HepG2 (cell line): Measurements from ENCODE around the gene SEMA3C. TPM values are rescaled to one million over a fixed set of nuclear protein-coding genes. Genes with fewer than 3 reads are reported as not detected.

Source experiments
- ATAC-seq: fragments of 200-7000 bp; cut with Tn5 transposase; 3 replicates; pipeline ENCODE4 v1.9.1; 2020; ENCODE audit warnings: mild to moderate bottlenecking, moderate library complexity
- BruUV-seq: library from RNA; stranded (reverse); fragments of 400-500 nt; replicated peaks from 2 replicates; lab custom pipeline; 2021; lab: Mats Ljungman, UMichigan
- CTCF ChIA-PET: fragments of 300-600 bp; formaldehyde crosslinking; extraction: SDS; loops from one replicate; lab custom pipeline; 2021; ENCODE audit warnings: low total read pairs, inconsistent platforms, low intra/inter-chr PET ratio; lab: Yijun Ruan, JAX
- POLR2A ChIA-PET: fragments of 350-600 bp; sonication (Branson Sonifier 250); formaldehyde crosslinking; loops from one replicate; lab custom pipeline; 2020; ENCODE audit warnings: antibody characterized with exemption, inconsistent platforms; lab: Yijun Ruan, JAX
- DNase-seq: peaks from one replicate; pipeline ENCODE4 v3.0.0-alpha.2; 2015; ENCODE audit warnings: low spot score
- FAIRE-seq: peaks from 3 replicates; lab custom pipeline; 2011; peaks lifted over from hg19 to GRCh38; lab: Jason Lieb, UNC
- H2AFZ ChIP-seq: one replicate; pipeline ENCODE4 v1.6.1; 2011; ENCODE audit warnings: low read length, inconsistent platforms
- H3K27ac ChIP-seq: fragments of 300-600 bp; 3 replicates; pipeline ENCODE4 v1.8.0; 2011; ENCODE audit warnings: mixed run types, mild to moderate bottlenecking, mixed read lengths, low read length, inconsistent platforms; ENCODE audit not compliant: insufficient read depth; ENCODE audit errors: extremely low read length
- H3K27me3 ChIP-seq, 2 experiments: fragments of 200-600 bp in 1 of 2; 2 replicates in 1 of 2; 3 replicates in 1 of 2; pipeline versions ENCODE4 v1.6.0 to v1.8.0; 2011; ENCODE audit warnings: low read length in 2 of 2, mild to moderate bottlenecking in 2 of 2, moderate library complexity in 2 of 2, inconsistent platforms in 1 of 2; ENCODE audit not compliant: insufficient read depth in 2 of 2, control insufficient read depth in 1 of 2
- H3K36me3 ChIP-seq, 2 experiments: fragments of 200-600 bp in 1 of 2; replicated peaks in 1 of 2; 2 replicates in 1 of 2; 3 replicates in 1 of 2; pipeline versions ENCODE4 v1.5.1 to v1.8.0; 2011; ENCODE audit warnings: low read length in 2 of 2, inconsistent platforms in 1 of 2; ENCODE audit not compliant: insufficient read depth in 2 of 2, control insufficient read depth in 1 of 2
- H3K4me1 ChIP-seq: 2 replicates; pipeline ENCODE4 v1.5.1; 2012; ENCODE audit warnings: low read length, inconsistent platforms; ENCODE audit not compliant: insufficient read depth
- H3K4me2 ChIP-seq: 2 replicates; pipeline ENCODE4 v1.6.0; 2011; ENCODE audit warnings: low read depth, low read length, inconsistent platforms
- H3K4me3 ChIP-seq, 3 experiments: fragments of 200-600 bp in 1 of 3; sonication (generic), shearing (Covaris generic) in 1 of 3; replicated peaks in 1 of 3; 2 replicates each; pipeline ENCODE4 v1.5.1; 2011 to 2016; ENCODE audit warnings: low read length in 3 of 3, inconsistent platforms in 2 of 3, low read depth in 2 of 3, mild to moderate bottlenecking in 2 of 3, control low read depth in 1 of 3, mixed read lengths in 1 of 3; ENCODE audit not compliant: insufficient read depth in 1 of 3
- H3K79me2 ChIP-seq: one replicate; pipeline ENCODE4 v1.6.1; 2011; ENCODE audit warnings: low read length, inconsistent platforms; ENCODE audit not compliant: insufficient read depth
- H3K9ac ChIP-seq: 2 replicates; pipeline ENCODE4 v1.6.0; 2011; ENCODE audit warnings: mild to moderate bottlenecking, low read depth, low read length, inconsistent platforms; ENCODE audit not compliant: insufficient read depth
- H3K9me3 ChIP-seq: 2 replicates; pipeline ENCODE4 v1.5.1; 2012; ENCODE audit warnings: mild to moderate bottlenecking, low read length
- H4K20me1 ChIP-seq: 2 replicates; pipeline ENCODE4 v1.6.0; 2011; ENCODE audit warnings: inconsistent platforms, mild to moderate bottlenecking, low read length, moderate library complexity; ENCODE audit not compliant: insufficient read depth
- KAT8 ChIP-seq: IDR thresholded peaks from 2 replicates; pipeline ENCODE4 v1.6.1; 2016; ENCODE audit warnings: missing genetic modification reagents, missing compliant biosample characterization
- RAD51 ChIP-seq: fragments of 450-650 bp; IDR thresholded peaks from 2 replicates; pipeline ENCODE4 v1.6.1; 2016; ENCODE audit warnings: borderline replicate concordance
- TOE1 ChIP-seq: sonication (generic); formaldehyde crosslinking; IDR thresholded peaks from 2 replicates; pipeline ENCODE4 v1.4.0; 2020; ENCODE audit warnings: mild to moderate bottlenecking, missing genetic modification reagents
- ZNF510 ChIP-seq: sonication (generic); formaldehyde crosslinking; IDR thresholded peaks from 2 replicates; pipeline ENCODE4 v1.4.0; 2020; ENCODE audit warnings: low read depth, mild to moderate bottlenecking, missing genetic modification reagents
- WGBS: methylation state at CpG from one replicate; pipeline ENCODE4 v1.1.6; 2017; ENCODE audit warnings: low lambda C conversion rate; 5-methylcytosine and 5-hydroxymethylcytosine counted together
- in situ Hi-C: cut with HindIII; loops from 2 replicates; pipeline ENCODE4 v1.10.0; 2017; ENCODE audit warnings: low pct_unique_long_range_greater_than_20kb; ENCODE audit not compliant: extremely low pct_ligation_motif_present
- intact Hi-C: fragments of 100-400 bp; cut with micrococcal nuclease; formaldehyde crosslinking; loops from one replicate; pipeline ENCODE4 v1.10.0; 2022; ENCODE audit not compliant: unreplicated experiment
- polyA plus RNA-seq, 8 experiments: library from polyadenylated mRNA; depleted of rRNA in 3 of 8; stranded (reverse) in 7 of 8; unstranded in 1 of 8; fragments of >200 nt; fragmentation: Illumina TruSeq in 4 of 8; extraction: Trizol in 4 of 8; gene quantifications; 2 replicates each; pipeline versions ENCODE4 v1.2.1 to v1.2.3, GENCODE V29; 2011 to 2016; ENCODE audit warnings: low read depth in 4 of 8, missing spikeins in 1 of 8, mixed read lengths in 1 of 8; ENCODE audit not compliant: insufficient read depth in 1 of 8
- total RNA-seq, 5 experiments: library from RNA; depleted of rRNA; stranded (reverse); fragments of >200 nt; fragmentation: Illumina TruSeq; extraction: Trizol; gene quantifications; 2 replicates each; pipeline ENCODE4 v1.2.3, GENCODE V29; 2016; ENCODE audit warnings: low read depth in 1 of 5
- TF ChIP-seq, protein P1 (sequence below): sonication (generic); formaldehyde crosslinking; IDR thresholded peaks from 2 replicates; pipeline ENCODE4 v1.8.0; 2022; ENCODE audit warnings: mild to moderate bottlenecking, missing genetic modification reagents, moderate library complexity
- TF ChIP-seq, protein P2 (sequence below): IDR thresholded peaks from 2 replicates; pipeline ENCODE4 v1.6.1; 2016; ENCODE audit warnings: mild to moderate bottlenecking

The SEMA3C gene
- total and polyA plus RNA-seq, 2 of the 13 experiments (the other 11 are each of a cell fraction or from before 2014, with no cell fraction given): 0.05 to 0.13 TPM

DNA sequence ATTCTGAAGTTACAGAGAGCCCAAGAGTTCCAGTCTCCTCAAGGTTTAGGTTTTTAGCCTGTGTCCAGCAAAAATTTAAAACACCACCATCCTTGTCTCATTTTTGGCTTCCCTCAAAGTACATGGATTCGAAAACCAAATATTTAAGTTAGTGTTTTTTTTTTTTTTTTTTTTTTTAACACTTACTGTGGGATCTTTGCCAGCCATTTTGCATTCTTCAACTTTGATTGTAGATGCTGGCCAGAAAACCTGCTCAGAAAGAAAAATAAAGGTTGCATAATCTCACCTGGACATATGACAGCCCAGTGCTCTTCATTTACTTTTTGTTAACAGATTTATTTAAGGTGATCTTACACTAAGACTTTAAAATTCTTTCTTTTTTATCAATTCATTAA, 91.6 kb downstream of the SEMA3C start:
- no peaks in the 10 kb centered on the region for H3K9me3 ChIP-seq
- no peaks in the 10 kb centered on the region for H3K4me1 ChIP-seq
- 3% methylated on average over 1 of the region's 1 CpG for WGBS
- no peaks in the 10 kb centered on the region for H4K20me1 ChIP-seq
- DNase-seq (no peak), FAIRE-seq (no peak), ATAC-seq (no peak)
- H3K36me3 ChIP-seq: no peaks in the 10 kb centered on the region
- ChIA-PET POLR2A (no interaction called here), CTCF (no interaction called here)
- H3K4me2 ChIP-seq: no peak overlapping the region
- no peak overlapping the region for H3K9ac ChIP-seq
- in situ Hi-C loops: no loop called here
- no peaks in the 10 kb centered on the region for H3K79me2 ChIP-seq
- H3K27ac ChIP-seq: no peak overlapping the region
- no peak overlapping the region for H2AFZ ChIP-seq
- H3K27me3 ChIP-seq: no peaks in the 10 kb centered on the region
- TF ChIP-seq TOE1 (CRISPR knock-in tag) (no peak), KAT8 (CRISPR knock-in tag) (no peak), RAD51 (no peak), ZNF510 (no peak)
- TF ChIP-seq, protein P1, sequence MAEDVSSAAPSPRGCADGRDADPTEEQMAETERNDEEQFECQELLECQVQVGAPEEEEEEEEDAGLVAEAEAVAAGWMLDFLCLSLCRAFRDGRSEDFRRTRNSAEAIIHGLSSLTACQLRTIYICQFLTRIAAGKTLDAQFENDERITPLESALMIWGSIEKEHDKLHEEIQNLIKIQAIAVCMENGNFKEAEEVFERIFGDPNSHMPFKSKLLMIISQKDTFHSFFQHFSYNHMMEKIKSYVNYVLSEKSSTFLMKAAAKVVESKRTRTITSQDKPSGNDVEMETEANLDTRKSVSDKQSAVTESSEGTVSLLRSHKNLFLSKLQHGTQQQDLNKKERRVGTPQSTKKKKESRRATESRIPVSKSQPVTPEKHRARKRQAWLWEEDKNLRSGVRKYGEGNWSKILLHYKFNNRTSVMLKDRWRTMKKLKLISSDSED (CRISPR knock-in tag): no peak
- TF ChIP-seq, protein P2, sequence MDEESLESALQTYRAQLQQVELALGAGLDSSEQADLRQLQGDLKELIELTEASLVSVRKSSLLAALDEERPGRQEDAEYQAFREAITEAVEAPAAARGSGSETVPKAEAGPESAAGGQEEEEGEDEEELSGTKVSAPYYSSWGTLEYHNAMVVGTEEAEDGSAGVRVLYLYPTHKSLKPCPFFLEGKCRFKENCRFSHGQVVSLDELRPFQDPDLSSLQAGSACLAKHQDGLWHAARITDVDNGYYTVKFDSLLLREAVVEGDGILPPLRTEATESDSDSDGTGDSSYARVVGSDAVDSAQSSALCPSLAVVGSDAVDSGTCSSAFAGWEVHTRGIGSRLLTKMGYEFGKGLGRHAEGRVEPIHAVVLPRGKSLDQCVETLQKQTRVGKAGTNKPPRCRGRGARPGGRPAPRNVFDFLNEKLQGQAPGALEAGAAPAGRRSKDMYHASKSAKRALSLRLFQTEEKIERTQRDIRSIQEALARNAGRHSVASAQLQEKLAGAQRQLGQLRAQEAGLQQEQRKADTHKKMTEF (CRISPR knock-in tag): no peak
- H3K4me3 ChIP-seq: no peak overlapping the region
- intact Hi-C loops: no loop called here
- no TSS peak for BruUV-seq
